GM19455 (cell line): ENCODE results near the gene ATAD3A.

Experiments
- ATAC-seq: cut with Tn5 transposase; IDR thresholded peaks from one replicate; pipeline ENCODE4 v1.9.1; 2021; ENCODE audit not compliant: unreplicated experiment

Gene ATAD3A

GRCh38 chr1:1577367-1578011 lies 65.5 kb downstream of the ATAD3A start:
- ATAC-seq: no peak

GRCh38 chr1:1578371-1578940 lies 66.5 kb downstream of the ATAD3A start:
- ATAC-seq: no peak

- no peak for ATAC-seq
Observed at GRCh38 chr1:1582585-1583346, 70.8 kb downstream of the ATAD3A start.

GRCh38 chr1:1583347-1584010 lies 71.5 kb downstream of the ATAD3A start:
- no peak for ATAC-seq
